GM18508 (cell line): ENCODE data around the gene ADAT2.

Source experiments
- ATAC-seq: cut with Tn5 transposase; IDR thresholded peaks from one replicate; pipeline ENCODE4 v1.9.1; 2021; ENCODE audit warnings: moderate number of reproducible peaks; ENCODE audit not compliant: insufficient read depth, unreplicated experiment

Gene ADAT2

GRCh38 chr6:143399176-143399575 is 51.3 kb downstream of the ADAT2 start:
- ATAC-seq = no peak

GRCh38 chr6:143397227-143398222 is 53.0 kb downstream of the ADAT2 start:
- no peak for ATAC-seq

DNA sequence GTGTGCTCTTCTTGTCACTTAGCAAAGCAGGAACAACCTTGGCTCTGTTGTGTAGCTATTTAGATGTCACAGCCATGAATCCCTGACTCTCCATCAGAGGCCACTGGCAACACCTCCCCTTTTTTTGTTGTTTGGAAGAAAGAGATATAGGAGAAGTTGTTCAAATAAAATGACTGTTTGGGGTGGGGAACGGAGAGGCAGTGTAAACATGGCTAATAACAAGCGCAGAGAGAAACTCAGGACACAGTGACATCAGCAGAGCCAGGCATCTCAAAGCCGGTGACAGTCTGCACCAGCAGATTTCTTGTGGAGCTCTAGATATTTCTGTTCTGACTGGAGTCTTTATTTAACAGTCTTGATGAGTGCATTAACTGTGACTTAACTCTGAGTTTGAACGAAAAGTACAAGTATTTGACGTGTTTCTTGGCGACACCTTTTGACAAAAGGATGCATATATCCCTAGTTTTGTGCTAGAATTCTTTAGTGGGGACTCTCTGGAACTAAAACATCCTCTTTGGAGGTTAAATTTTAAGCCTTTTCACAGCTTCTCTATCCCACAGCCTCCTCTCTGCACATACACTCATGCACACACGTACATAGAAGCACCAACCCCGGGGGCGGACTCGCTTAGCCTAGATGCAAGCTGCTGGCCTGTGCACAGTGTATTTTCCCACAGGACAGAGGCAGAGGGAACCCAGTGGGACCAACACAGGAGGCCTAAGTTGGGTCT is 53.8 kb downstream of the ADAT2 start:
- ATAC-seq = no peak

DNA sequence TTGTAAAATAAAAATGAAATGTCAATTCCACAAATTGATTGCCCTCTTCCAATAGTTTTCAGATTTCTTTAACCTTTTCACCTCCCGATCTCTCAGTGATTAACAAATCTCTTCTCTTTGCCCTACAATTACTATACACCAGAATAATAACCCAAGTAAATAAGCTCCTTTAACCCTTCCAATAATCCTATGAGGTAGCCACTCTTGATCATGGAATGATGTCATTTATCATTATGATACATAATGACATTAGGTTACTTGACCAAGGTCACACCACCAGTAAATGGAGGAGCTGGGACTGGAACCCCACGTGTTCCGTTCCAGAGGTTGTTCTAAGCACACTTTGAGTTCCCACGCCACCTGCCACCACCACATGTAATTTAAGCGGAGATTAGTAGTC is 54.8 kb downstream of the ADAT2 start:
- ATAC-seq = no peak

DNA sequence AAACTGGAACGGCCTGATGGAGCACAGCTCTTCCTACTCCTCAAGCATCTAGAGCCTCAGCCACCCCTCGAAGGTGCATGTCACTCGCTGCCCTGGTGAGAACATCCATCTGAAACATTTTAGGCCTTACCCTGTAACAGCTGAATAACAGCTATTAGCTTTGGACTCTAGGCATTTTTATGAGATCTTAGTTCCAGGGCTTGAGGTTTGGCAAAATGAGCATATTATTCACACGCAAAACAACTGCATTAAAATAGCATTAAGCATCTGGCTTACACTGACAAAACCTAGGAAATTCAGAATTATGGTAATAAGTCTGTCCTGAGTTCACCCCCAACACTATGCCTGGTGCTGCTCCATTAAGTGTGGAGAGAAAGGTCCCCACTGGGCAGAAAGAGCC is 56.1 kb downstream of the ADAT2 start:
- ATAC-seq = no peak

GRCh38 chr6:143390278-143390677 is 60.2 kb downstream of the ADAT2 start:
- ATAC-seq = no peak

DNA sequence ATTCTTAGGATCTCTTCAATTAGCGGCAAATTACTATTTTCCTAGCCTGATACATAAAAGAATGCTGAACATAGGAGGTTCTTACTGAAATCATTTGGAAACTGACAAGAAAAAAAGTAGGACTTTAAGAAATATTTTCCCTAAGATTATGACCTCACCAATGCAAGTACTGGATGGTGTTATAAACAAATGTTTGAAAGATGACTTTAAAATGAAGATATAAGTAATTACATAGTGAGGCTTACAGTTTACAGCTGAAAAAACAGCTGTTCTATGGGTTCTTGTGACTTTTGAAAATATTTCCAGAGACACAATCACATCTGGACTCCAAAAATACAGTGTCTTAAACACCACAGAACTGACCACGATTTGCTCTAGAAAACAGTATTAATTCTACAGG is 64.9 kb downstream of the ADAT2 start:
- ATAC-seq = no peak

- ATAC-seq = no peak
These were observed 73.6 kb downstream of the ADAT2 start for GRCh38 chr6:143376861-143377260.

DNA sequence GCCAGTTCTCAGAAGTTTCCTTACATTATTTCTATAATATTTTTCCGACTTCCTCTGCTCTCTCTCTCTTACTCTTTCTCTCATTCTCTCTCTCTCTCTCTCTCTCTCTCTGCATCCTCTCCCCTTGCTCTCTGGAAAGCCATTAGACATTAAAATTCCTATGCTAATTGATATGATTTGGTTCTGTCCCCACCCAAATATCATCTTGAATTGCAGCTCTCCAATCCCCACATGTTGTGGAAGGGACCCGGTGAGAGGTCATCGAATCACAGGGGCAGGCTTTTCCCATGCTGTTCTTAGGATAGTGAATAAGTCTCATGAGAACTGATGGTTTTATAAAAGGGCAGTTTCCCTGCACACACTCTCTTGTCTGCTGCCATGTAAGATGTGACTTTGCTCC is 74.1 kb downstream of the ADAT2 start:
- no peak for ATAC-seq

DNA sequence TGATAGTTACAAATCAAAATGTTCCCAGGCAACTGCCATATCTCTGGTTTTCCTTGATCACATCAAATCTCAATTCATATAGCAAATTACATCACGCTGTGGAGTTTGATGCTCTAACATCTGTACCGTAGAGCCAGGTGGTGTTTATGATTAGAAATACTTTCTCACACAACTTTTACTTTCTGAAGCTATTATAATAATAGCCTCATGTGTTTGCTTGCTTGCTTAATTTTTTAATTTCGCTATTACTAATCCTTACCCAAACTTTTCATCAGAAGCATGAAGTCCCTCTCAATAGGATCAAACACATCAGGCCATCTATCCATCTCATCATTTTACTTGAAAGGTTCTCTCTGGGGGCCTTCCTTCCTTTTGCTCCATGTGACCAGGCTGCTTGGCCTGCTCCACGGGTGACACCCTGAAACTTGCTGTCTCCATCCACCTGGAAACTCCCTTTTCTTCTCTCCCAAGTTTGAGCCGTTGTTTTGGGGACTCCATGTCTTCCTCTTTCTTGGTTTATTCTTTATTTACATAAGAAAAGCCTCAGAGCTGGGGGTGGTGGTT is 75.4 kb downstream of the ADAT2 start:
- no peak for ATAC-seq

DNA sequence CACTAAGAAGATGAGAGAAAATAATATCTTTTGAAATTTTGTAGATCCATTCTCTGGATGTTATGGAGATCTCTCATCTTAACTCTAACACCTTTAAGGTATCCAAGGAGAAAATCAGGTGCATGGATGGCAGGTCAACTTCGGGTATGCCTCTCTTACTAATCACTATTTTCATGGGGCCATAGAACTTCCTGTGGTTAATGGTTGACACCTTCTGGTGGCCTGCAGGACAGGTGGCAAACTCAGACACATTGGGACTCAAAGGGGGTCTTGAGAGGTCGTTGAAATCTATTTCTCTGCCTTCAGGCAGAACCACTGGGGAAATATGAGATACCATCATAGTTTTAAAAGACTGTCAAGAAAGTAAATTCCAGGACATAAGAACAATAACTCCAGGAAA is 76.5 kb downstream of the ADAT2 start:
- no peak for ATAC-seq
